GM19463 (cell line): ENCODE data around the gene RPTOR.

ENCODE experiments used
- ATAC-seq: cut with Tn5 transposase; IDR thresholded peaks from one replicate; pipeline ENCODE4 v1.9.1; 2021; ENCODE audit warnings: mild to moderate bottlenecking, moderate library complexity; ENCODE audit not compliant: unreplicated experiment

The RPTOR gene

GRCh38 chr17:80855948-80856862 is 311.6 kb downstream of the RPTOR start:
- ATAC-seq: peak; percentile 87

DNA sequence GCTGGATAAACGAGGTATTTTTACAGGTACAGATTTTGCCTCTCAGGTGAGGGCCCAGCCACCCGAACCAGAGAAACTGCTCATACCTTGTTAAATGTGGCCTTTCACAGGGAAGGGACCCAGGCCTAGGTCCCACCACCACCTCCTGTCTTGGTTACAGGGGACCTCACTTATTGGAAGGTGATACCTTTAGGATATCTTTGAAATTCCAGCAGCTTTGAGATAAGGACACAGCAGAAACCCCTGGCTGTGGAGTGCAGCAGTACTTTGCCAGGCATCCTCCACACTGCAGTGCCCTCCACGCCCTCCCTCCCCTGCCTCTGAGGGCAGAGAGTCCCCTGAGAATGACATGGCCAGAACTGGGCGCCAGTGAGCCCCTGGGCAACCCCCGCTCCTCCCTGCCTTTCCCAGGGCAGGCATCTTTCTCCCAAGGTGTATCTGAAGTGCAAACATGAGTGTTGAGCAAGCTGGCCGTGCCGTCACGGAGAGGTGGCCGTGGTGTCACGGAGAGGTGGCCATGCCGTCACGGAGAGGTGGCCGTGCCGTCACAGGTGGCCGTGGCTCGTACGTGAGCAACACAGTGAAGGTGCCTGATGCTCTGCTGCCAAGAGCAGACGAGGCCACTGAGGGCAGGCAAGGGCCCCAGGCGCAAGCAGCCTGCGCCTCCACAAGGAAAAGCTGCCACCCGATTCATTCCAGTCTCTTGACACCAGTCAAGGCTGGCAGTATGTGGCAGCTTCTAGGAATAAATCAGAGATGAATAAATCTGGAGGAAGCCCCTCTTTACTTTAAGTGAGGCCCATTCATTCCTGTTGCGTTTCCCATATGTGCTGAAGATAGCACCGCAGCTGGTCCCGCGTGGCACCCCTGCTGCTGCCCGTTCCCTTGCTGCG is 312.5 kb downstream of the RPTOR start:
- peak; percentile 16 for ATAC-seq

GRCh38 chr17:80857756-80858171 is 313.1 kb downstream of the RPTOR start:
- no peak for ATAC-seq

- ATAC-seq: no peak
Observed at GRCh38 chr17:80858301-80859001, 313.8 kb downstream of the RPTOR start.

DNA sequence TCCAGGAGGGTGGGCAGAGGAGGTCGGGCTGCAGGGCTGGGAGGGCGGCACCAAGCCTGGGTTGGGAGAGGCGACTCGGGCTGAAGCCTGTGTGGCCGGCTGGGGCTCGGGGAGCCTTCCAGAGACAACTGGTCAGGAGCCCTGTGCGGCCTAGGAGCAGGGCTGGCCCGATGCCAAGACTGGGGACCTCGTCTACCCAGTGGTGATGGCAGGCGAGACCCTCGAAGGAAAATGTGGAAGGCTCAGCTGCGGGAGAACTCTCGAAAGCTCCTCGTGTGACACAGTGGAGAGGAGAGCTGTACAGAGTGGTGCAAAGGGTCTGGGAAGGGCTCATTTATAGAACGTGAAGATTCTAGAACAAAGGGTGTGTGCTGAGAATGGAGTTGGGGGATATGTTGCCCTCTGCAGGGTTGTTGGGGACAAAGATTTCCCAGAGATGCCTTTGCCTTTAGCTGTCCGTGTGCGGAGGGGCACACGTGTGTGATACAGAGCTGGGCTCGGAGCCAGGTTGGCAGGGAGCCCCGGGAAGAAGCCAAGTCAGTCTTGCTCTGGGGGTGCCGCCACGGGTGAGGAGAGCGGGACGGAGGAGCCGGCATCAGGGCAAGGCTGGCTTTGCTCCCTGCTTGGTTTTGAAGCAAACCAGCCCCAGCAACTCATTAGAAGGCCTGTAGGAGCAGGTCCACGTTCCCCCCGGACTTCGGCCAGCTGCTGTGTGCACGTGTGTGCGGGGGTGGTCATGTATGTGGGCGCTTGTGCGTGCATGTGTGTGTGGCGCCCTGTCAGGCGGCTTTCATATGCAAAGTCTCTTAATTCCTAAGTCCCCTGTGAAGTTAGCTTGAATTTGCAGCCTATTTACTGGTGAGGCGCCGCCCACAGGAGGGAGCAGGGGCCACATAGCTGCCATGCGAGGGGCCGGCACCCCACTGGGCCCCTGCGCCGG is 314.6 kb downstream of the RPTOR start:
- ATAC-seq: no peak

DNA sequence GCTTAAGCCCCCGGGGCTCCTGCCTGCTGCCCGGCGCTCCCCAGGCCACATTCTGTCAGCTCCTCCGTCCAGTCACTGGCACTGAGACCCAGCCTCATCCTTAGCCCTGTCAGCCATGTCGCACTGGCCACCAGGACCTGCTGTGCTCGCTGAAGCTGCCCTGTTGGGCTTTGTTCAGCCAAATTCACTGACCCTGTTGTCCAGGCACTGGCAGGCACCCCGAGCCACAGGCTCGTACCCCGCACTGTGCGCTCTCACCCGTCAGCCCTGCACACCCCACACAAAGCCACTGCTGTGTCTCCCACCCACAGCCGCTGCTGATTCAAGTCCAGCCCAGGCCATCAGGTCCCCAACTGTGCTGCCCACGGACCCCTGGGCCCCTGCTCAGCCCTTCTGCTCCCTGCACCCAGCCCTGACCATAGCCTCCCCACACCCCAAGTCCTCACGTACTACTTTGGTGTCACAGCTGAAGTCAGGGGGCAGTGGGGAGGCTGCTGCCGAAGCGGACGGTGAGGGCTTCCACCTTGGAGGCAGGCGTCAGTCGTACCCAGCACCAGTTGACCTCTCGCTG is 315.5 kb downstream of the RPTOR start:
- ATAC-seq: no peak

GRCh38 chr17:80860703-80861417 is 316.2 kb downstream of the RPTOR start:
- no peak for ATAC-seq

GRCh38 chr17:80861418-80861815 is 316.8 kb downstream of the RPTOR start:
- no peak for ATAC-seq

DNA sequence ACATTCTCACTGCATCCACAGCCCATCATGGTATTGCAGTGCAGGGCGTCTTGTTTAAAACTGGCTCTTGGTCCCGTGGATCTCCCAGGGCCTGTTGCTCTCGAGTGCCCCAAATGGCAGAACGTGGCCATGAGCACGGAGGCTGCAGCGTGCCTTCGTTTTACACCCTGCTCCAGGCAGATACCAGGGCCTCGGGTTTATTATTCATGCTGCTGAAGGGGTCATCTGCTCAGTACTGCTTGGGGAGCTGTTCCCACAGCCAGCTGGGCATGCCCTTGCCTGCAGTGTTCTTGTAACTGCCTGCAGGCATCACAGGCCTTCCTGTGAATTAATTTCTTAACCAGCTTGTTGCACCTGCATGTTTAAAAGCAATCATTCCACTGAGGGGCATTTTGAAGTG is 317.3 kb downstream of the RPTOR start:
- ATAC-seq: no peak

DNA sequence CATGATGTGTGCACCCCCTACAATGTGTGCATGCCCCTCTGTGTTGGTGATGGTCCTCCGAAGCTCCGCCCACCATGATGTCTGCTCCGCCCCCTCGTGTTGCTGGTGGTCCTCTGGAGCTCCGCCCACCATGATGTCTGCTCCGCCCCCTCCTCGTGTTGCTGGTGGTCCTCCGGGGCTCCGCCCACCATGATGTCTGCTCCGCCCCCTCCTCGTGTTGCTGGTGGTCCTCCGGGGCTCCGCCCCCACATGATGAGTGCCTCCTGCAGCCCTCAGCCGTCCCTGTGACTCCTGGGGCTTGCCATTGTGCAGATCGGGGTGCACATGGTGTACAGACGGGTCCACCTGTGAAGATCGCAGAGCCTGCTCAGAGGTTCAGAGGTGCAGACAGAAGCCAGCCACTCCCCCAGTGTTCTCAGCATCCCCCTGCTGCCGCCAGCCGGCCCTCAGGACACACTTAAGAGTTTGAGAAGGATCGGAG is 317.9 kb downstream of the RPTOR start:
- ATAC-seq: no peak

- no peak for ATAC-seq
Observed at GRCh38 chr17:80862978-80863377, 318.3 kb downstream of the RPTOR start.

DNA sequence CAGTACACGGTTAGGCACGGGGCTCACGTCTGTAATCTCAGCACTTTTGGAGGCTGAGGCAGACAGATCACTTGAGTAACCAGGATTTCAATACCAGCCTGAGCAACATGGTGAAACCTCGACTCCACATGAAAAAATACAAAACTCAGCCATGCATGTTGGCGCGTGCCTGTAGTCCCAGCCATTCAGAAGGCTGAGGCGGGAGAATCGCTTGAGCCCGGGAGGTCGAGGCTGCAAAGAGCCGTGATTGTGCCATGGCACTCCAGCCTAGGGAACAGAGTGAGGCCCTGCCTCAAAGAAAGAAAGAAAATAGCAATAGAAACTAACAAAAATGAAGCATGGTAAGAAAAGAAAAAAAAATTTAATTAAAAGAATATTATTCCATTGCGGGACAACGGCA is 319.0 kb downstream of the RPTOR start:
- no peak for ATAC-seq

DNA sequence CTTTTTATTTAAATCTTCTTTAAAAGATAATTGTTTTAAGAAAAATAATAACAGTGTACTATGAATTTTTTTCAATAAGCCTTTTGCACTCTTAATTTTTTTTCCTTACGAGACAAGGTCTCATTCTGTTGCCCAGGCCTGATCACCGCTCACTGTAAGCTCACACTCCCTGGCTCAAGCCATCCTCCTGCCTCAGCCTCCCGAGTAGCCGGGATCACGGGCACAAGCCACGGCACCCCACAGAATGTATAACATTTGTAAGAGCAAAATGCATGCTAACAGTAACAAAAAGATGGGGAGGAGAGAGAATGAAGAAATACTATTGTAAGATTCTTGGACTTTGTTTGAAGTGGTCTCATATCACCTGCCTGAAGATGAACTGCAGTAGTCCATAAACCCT is 320.1 kb downstream of the RPTOR start:
- no peak for ATAC-seq

- ATAC-seq: no peak
Observed at GRCh38 chr17:80866050-80866793, 321.6 kb downstream of the RPTOR start.

- ATAC-seq: no peak
Observed at GRCh38 chr17:80868022-80868609, 323.5 kb downstream of the RPTOR start.

- ATAC-seq: no peak
Observed at GRCh38 chr17:80869481-80870145, 325.0 kb downstream of the RPTOR start.

DNA sequence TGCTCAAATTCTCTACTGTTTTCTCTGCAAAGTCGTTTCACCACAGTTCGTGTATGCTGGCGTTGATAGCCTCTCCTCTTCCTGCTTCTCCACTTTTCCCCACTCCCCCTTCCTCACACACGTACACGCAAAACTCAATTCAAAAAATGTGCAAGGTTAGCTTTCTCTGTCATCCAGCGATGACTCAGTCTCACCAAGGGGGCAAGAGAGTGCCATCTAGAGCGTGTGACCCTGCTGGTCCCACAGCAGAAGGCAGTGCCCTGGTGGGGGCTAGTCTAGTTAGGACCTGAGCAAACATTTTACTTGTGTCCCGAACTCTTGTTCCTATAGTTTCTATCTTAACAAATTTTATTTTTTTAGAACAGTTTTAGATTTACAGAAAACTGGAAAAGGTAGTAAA is 325.8 kb downstream of the RPTOR start:
- ATAC-seq: no peak
